Measurements from ENCODE around the gene MUC13.
"Not testable (repeated sequence)": the region's sequence is repeated elsewhere in the genome, so short reads cannot be mapped to it uniquely, and the experiment has no call there.

MUC13 gene

GRCh38 chr3:124934577-124934976, at the start of gene MUC13:
TSS of gene MUC13 (minus strand) at chr3:124934751. CDS start at chr3:124934712, 39 bp downstream.
- DNase-seq: no peak

- DNase-seq: no peak
Measured at GRCh38 chr3:124982855-124983254, 48.3 kb upstream of the MUC13 start.

- no peak for DNase-seq
Measured at GRCh38 chr3:124981472-124981871, 46.9 kb upstream of the MUC13 start.

GRCh38 chr3:124978627-124979026, 44.1 kb upstream of the MUC13 start:
- no peak for DNase-seq

GRCh38 chr3:124976383-124976782, 41.8 kb upstream of the MUC13 start:
- DNase-seq: no peak

GRCh38 chr3:124974691-124975090, 40.1 kb upstream of the MUC13 start:
- DNase-seq: no peak

- DNase-seq: no peak
Measured at GRCh38 chr3:124973290-124973689, 38.7 kb upstream of the MUC13 start.

- DNase-seq: no peak
Measured at GRCh38 chr3:124972457-124972856, 37.9 kb upstream of the MUC13 start.

- no peak for DNase-seq
Measured at GRCh38 chr3:124969963-124970722, 35.6 kb upstream of the MUC13 start.

- no peak for DNase-seq
Measured at GRCh38 chr3:124969190-124969589, 34.6 kb upstream of the MUC13 start.

- DNase-seq: no peak
Measured at GRCh38 chr3:124967964-124968363, 33.4 kb upstream of the MUC13 start.

- no peak for DNase-seq
Measured at GRCh38 chr3:124966521-124967445, 32.2 kb upstream of the MUC13 start.

- DNase-seq: no peak
Measured at GRCh38 chr3:124965413-124965812, 30.9 kb upstream of the MUC13 start.

GRCh38 chr3:124964387-124964786, 29.8 kb upstream of the MUC13 start:
- no peak for DNase-seq

- no peak for DNase-seq
Measured at GRCh38 chr3:124963755-124964154, 29.2 kb upstream of the MUC13 start.

- DNase-seq: no peak
Measured at GRCh38 chr3:124962403-124962940, 27.9 kb upstream of the MUC13 start.

- no peak for DNase-seq
Measured at GRCh38 chr3:124960698-124961097, 26.1 kb upstream of the MUC13 start.

GRCh38 chr3:124960105-124960504, 25.6 kb upstream of the MUC13 start:
- no peak for DNase-seq

- not testable (repeated sequence) for DNase-seq
Measured at GRCh38 chr3:124957951-124958350, 23.4 kb upstream of the MUC13 start.

- no peak for DNase-seq
Measured at GRCh38 chr3:124952282-124952855, 17.8 kb upstream of the MUC13 start.

GRCh38 chr3:124951511-124952281, 17.1 kb upstream of the MUC13 start:
- no peak for DNase-seq

GRCh38 chr3:124950026-124950425, 15.5 kb upstream of the MUC13 start:
- no peak for DNase-seq

Data from C1 segment of cervical spinal cord (tissue), 14 donors.